Frontal cortex (tissue), 4 donors: ENCODE data around the gene KCNJ9. TPM values are rescaled to one million over a fixed set of nuclear protein-coding genes. Genes with fewer than 3 reads are reported as not detected.
"Not testable (repeated sequence)": the region's sequence is repeated elsewhere in the genome, so short reads cannot be mapped to it uniquely, and the experiment has no call there.

Source experiments
- DNase-seq, 2 donors: peaks; one replicate each; pipeline ENCODE4 v3.0.0; 2012; ENCODE audit warnings: low spot score in 2 of 2
- FAIRE-seq: peaks from 2 replicates; lab custom pipeline; 2012; peaks lifted over from hg19 to GRCh38; lab: Jason Lieb, UNC
- total RNA-seq: library from RNA; depleted of rRNA; stranded (reverse); fragments of >200 nt; gene quantifications from one replicate; pipeline ENCODE4 v1.2.3, GENCODE V29; 2014
- donor health status: control.
- donor health status: control.
- donor health status: control.

KCNJ9 gene
- total RNA-seq, 1 donor from 2014 or later = 11.4 TPM

DNA sequence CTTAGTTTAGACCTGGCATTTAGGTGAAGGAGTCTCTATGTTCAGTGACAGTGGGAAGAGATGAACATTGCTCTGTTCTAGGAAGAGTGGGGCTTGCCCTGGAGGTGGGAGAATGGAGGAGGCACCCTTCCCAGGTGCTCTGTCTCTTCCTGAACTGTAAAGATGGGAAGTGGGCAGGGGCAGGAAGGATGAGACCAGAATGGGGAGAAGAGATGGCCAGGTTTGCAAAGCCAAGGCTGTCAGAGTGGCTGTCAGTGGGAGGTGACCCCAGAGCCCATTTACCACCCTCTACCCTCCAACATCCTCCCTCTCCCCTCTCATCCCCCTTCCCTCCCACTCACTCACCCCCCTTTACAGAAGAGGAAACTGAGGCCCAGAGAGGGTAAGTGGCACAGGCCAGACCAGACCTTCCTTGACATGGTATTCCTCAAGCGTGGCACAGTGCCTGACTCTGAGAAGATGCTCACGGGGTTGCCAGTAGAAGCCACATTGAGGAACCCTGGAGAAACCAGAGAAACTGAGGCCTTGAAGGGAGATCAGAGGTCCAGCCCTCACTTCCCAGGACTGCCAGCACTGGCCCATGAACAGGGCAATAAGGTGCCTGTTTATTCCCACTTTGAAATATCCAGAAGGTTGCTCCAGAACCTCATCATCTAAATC, 18.5 kb downstream of the KCNJ9 start:
- DNase-seq (no peak), FAIRE-seq (no peak)

- FAIRE-seq (no peak), DNase-seq (peak; percentile 81 to 83)
Measured at GRCh38 chr1:160101037-160101716, 19.8 kb downstream of the KCNJ9 start.

GRCh38 chr1:160101717-160102522, 20.6 kb downstream of the KCNJ9 start:
- FAIRE-seq = no peak
- no peak for DNase-seq

DNA sequence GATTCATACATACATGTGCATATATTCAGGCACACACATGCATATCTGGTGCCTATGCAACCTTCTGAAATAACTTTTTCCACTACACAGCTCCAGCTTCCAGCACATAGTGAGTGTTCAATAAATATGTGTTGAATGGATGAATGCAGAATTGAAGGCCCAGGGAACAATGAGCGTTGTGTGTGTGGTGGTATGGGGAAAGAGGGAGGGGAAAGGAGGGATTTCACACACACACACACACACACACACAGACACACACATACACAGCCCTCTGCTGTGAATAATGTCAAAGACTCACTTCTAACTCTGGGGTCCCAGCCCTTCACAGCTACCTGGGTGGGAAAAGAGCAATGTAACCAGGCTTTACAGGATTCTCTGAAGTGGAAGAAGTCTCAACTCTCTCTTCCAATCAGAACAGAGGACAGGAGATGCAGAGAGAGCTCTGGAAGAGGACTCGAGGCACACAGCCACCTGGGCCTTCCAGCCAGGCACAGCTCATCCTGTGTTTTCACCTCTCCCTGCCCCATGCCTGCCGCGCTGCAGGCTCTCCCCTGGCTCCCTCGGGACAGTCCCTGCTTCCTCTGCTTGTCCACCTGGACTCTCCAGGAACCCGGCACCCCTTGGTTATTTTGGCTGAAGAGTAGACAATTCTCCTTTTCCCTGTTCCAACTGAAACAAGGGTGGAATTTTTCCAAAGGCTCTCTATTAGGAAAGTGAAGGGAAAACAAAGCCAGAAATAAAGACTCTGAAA, 22.5 kb downstream of the KCNJ9 start:
- FAIRE-seq = no peak
- no peak for DNase-seq

DNA sequence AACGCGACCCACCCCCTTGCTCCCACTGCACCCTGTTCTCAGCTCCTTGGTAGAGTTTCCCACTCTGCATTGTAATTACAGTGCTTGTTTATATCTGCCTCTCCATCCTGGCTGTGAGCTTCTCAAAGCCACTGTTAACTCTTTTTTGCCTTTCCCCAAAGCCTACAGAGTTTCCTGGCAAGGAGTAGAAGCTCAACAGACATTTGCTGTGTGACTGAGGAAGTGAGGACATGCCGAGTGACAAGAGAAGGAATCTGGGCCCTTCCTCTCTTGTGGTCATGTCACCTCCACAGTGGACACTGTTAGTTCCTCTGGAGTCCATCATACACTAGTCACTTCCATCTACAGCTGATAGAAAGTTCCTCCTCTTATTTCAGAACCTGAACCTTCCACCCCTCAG, 23.1 kb downstream of the KCNJ9 start:
- FAIRE-seq (no peak), DNase-seq (no peak)

- DNase-seq = no peak
- no peak for FAIRE-seq
Measured at GRCh38 chr1:160105155-160105554, 23.8 kb downstream of the KCNJ9 start.

DNA sequence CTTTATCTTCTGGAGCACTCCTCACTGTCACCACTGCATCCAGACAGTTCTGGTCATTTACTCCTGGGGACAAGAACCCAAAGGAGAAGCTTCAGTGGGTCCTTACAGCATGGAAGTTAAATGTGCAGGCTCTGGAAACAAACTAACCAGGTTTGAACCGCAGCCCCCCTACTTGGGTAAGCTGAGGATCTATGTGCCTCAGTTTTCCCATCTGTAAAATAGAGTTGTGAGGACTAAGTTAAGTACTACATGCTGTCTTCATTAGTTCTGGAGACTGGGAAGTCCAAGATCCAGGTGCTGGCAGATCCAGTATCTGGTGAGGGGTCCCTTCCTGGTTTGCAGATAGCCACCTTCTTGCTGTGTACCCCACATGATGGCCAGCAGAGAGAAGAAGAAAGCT, 26.2 kb downstream of the KCNJ9 start:
- DNase-seq (no peak), FAIRE-seq (no peak)

DNA sequence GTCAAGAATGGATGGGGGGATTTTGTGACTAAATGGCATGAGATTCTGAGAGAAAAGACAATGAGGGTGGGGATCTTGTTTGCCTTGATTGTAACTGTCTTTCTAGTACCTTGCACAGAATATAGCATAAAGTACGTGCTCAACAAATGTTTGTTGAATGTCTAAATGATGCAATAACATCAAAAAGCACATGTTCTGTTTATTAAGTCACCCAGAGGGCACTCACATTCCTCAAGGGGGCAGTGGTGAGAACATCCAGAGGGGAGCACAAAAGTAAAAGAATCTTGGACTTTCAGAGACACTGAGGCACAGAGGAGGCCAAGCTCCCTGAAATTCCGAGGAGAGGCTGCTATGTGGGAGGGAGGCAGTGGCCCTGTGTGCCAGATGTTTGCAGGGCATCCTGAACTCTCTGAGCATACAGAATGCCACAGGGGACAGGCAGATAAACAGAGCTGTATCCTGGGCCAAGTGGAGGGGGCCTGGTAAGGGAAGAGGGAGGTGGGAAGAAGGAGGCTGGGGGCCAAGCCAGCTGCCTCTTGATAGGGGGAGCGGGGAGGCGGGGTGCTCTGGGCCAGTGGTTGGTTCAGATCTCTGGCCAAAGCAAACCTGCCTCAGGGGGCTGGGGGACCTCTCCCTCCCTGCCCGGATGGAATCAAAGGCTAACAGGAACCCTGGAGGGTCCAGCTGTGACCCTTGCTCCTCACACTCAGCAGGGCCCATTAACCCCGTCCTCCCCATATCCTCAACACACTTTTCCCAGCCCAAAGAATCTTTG, 27.7 kb downstream of the KCNJ9 start:
- FAIRE-seq (no peak), DNase-seq (no peak)

DNA sequence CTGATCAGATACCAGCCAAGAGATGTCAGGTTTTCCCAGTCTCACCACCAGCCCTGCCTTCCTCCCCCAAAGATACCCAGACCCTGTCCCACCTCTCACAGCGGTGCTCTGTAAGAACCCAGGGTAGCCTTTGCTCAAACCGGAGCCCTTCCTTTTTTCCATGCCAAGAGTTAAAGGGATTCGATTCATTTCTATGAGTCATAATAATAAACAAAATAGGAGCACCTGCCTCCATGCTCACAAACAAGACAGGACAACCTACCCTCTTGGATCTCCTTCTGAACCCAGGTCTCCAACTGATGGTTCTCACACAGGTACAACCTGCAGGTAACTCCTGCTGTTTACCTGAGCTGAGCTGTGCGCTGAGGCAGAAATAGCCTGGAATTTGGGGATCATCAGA, 28.3 kb downstream of the KCNJ9 start:
- DNase-seq (no peak), FAIRE-seq (no peak)

DNA sequence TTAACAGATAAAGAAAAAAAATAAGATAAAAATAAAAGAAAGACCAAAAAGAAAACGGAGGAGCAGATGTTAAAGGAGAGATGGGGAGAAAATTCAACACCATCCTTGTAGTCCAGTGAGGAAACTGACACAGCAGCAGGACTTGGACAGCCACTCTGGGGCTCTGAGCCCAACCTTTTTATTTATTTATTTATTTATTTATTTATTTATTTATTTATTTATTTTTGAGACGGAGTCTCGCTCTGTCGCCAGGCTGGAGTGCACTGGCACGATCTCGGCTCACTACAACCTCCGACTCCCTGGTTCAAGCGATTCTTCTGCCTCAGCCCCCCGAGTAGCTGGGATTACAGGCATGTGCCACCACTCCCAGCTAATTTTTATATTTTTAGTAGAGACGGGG, 30.1 kb downstream of the KCNJ9 start:
- DNase-seq, FAIRE-seq: not testable (repeated sequence)

DNA sequence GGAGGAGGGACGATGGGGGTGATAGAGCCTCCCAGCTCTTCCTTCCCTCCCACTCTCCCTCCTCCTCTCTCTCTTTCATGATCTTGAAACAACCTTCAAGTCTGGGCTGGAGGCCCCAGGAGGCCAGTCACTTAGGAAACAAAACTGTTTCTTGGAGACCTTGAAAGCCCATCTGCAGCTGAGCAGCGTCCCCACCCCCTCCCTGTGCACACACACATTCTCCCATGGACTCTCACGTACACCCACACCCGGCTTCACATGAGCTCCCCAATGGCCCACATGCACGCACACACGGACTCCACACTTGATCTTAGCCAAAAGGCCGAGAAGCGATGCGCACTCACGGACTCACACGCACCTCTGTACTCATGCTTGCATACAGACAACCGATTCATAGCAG, 31.0 kb downstream of the KCNJ9 start:
- no peak for FAIRE-seq
- DNase-seq = no peak

DNA sequence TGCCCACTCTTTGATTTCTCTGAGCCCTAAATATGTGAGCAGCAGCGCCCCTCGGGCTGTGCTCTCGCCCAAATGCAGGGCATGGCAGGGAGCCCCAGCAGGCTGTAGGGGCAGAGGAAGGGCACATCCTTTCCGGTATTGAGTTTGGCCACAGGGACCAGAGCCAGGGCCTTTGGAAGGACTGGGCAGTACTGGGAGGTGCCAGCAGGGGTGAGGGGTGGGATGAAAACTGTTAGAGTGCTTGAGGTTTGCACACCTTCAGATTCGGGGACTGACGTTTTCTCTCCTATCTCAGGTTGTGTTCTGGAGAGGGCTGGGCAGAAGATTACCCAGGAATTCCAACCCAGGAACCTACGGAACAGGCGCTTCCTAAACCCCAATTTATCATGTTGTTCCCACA, 32.1 kb downstream of the KCNJ9 start:
- DNase-seq (no peak), FAIRE-seq (no peak)

GRCh38 chr1:160114085-160114484, 32.7 kb downstream of the KCNJ9 start:
- DNase-seq (no peak), FAIRE-seq (no peak)

GRCh38 chr1:160115545-160116282, 34.4 kb downstream of the KCNJ9 start, which contains the start of gene ATP1A2:
Gene ATP1A2 (plus strand): TSS chr1:160115759. CDS start chr1:160115862, 103 bp downstream.
- DNase-seq (no peak), FAIRE-seq (no peak)

DNA sequence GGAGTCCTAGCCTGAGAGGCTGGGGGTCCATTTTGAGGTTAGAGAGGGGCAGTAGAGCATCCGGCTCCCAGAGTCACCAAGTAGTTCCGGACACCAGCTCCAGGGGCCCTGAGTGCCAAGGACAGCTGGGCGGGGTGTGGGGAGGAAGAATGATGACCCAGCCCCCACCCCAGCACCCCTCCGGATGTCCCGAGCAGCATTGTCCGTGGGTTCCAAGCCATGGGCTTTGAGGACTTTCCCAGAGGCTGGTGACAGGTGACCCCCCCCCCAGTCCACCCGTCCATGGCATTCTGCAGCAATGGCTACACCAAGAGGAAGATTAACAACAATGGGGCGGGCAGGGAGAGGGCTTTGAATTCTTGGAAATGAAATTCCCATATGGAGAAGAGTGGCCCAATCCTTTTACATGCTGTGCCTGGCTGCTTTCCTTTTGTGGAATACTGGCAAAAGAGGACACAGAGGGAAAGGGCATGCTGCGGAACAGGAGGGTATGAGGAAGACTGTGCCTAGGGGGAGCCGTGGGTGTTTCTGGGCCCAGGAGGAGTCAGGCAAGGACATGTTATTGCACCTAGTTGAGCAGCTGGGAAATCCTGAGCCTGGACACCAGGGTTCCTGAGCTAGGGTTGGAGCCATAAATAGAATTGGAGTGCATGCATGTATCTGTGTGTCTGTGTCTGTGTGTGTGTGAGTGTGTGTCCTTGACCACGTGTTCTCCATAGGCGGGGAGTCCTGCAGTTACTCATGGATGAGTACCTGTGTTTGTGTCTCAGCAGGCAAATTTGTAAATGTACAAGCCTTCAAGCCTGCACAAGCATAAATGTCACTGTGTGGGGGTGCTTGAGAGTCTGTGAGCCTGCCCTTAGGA, 35.2 kb downstream of the KCNJ9 start:
- no peak for DNase-seq
- FAIRE-seq = no peak

GRCh38 chr1:160117300-160117699, 36.0 kb downstream of the KCNJ9 start:
- no peak for DNase-seq

DNA sequence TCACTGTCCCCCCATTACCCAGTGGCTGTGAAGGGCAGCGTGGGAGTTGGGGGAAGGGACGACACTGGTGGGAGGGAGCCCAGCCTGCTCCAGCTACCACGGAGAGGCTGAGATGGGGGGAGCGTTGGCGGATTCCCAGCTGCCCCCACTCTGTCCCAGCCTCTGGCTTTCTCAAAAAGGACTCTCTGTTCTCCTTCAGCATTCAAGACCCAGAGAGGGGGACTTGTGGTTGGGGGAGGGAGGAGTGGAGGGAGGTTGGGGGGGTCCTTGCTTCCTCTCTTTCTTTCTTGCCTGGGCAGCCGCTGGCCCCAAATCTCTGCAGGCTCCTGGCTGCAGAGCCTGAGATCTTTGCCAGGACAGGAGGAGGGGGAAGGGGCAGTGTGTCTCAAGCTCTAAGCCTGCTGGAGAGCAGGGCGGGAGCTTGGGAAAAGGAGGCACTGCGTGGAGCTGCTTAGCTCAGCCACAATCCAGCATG, 36.4 kb downstream of the KCNJ9 start:
- peak in 1 of 2 donors; percentile 26 for DNase-seq
- FAIRE-seq = no peak

More at GRCh38 chr1:160117300-160117699, 36.0 kb downstream of the KCNJ9 start:
- FAIRE-seq = no peak

- FAIRE-seq (no peak), DNase-seq (no peak)
Measured at GRCh38 chr1:160118928-160119327, 37.6 kb downstream of the KCNJ9 start.
